Astrocyte of the spinal cord (primary cell): Measurements from ENCODE around the gene ECM1.
A peak's percentile ranks its signal among the peaks of the same experiment; 100 is the strongest.

Experiments
- DNase-seq: peaks from one replicate; pipeline ENCODE4 v3.0.0; 2011; ENCODE audit warnings: low read depth, low spot score
- H3K4me3 ChIP-seq: 2 replicates; pipeline ENCODE4 v1.5.1; 2011; ENCODE audit warnings: low read depth, mild to moderate bottlenecking, low read length, moderate library complexity
- CTCF ChIP-seq: IDR thresholded peaks from 2 replicates; pipeline ENCODE4 v1.5.1; 2012; ENCODE audit warnings: low read depth, mild to moderate bottlenecking, low read length, inconsistent platforms
- in situ Hi-C: cut with HindIII; loops from 2 replicates; pipeline ENCODE4 v1.10.0; 2017; ENCODE audit warnings: low sequenced_read_pairs

ECM1 gene

GRCh38 chr1:150557065-150557600 lies 49.2 kb downstream of the ECM1 start:
- H3K4me3 ChIP-seq = no peak overlapping the region
- no peak for TF ChIP-seq CTCF
- DNase-seq = no peak
- in situ Hi-C loops = no loop called here

- in situ Hi-C loops = no loop called here
- TF ChIP-seq CTCF = no peak
- no peak for DNase-seq
- no peak overlapping the region for H3K4me3 ChIP-seq
Measured at GRCh38 chr1:150557813-150558212, 49.9 kb downstream of the ECM1 start.

- no peak for TF ChIP-seq CTCF
- no peak overlapping the region for H3K4me3 ChIP-seq
- in situ Hi-C loops = no loop called here
- no peak for DNase-seq
Measured at GRCh38 chr1:150558303-150558704, 50.4 kb downstream of the ECM1 start.

- DNase-seq = no peak
- H3K4me3 ChIP-seq = no peak overlapping the region
- in situ Hi-C loops = no loop called here
Measured at GRCh38 chr1:150558761-150559655, 51.1 kb downstream of the ECM1 start.

GRCh38 chr1:150559656-150560010 lies 51.7 kb downstream of the ECM1 start:
- no peak for TF ChIP-seq CTCF
- no peak for DNase-seq
- in situ Hi-C loops = no loop called here
- no peak overlapping the region for H3K4me3 ChIP-seq

More at GRCh38 chr1:150558761-150559655, 51.1 kb downstream of the ECM1 start:
- no peak for TF ChIP-seq CTCF

- no peak overlapping the region for H3K4me3 ChIP-seq
- peak; percentile 97 for TF ChIP-seq CTCF
- in situ Hi-C loops = no loop called here
- peak; percentile 55 for DNase-seq
Measured at GRCh38 chr1:150560011-150560438, 52.1 kb downstream of the ECM1 start.
